ENCODE data around the gene DOCK9. TPM values are rescaled to one million over a fixed set of nuclear protein-coding genes. Genes with fewer than 3 reads are reported as not detected.

DOCK9 gene
- total RNA-seq, 1 experiment from 2014 or later: 30.5 TPM

DNA sequence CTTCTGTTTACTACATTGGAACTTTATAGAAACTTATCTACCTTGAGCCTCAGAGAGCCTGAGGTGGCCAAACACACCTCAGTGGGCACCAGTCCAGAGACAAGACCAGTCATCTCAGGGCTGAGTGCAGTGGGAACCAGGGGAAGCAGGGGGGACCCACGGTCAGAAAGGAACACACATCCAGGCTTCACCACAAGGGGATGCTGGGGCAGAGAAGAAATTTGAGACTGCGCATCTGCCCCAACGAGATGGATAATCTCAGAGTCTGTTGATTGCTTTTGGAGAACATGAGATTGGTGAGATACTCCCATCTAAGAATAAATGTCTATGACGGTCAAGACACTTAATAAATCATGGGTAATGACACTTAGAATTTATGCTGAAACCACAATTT, 98.7 kb downstream of the DOCK9 start:
- H3K9me3 ChIP-seq (ENCODE audit: control insufficient read depth, insufficient read depth, low read depth, low read length): no peaks in the 10 kb centered on the region
- ChIA-PET POLR2A (no interaction called here), CTCF (no interaction called here)
- intact Hi-C loops (cut with micrococcal nuclease; ENCODE audit: unreplicated experiment): no loop called here
- in situ Hi-C loops (cut with HindIII; ENCODE audit: low pct_unique_long_range_greater_than_20kb, low sequenced_read_pairs): no loop called here
- TF ChIP-seq POLR2AphosphoS5 (IDR thresholded peaks at IDR 0.05; ENCODE audit: low read depth, low read length) (no peak), TCF7L2 (IDR thresholded peaks at IDR 0.05; ENCODE audit: low read depth, low read length) (no peak), SIN3A (IDR thresholded peaks at IDR 0.05; ENCODE audit: borderline replicate concordance, insufficient read depth, low read depth, low read length) (no peak)
- TF ChIP-seq, protein P1, sequence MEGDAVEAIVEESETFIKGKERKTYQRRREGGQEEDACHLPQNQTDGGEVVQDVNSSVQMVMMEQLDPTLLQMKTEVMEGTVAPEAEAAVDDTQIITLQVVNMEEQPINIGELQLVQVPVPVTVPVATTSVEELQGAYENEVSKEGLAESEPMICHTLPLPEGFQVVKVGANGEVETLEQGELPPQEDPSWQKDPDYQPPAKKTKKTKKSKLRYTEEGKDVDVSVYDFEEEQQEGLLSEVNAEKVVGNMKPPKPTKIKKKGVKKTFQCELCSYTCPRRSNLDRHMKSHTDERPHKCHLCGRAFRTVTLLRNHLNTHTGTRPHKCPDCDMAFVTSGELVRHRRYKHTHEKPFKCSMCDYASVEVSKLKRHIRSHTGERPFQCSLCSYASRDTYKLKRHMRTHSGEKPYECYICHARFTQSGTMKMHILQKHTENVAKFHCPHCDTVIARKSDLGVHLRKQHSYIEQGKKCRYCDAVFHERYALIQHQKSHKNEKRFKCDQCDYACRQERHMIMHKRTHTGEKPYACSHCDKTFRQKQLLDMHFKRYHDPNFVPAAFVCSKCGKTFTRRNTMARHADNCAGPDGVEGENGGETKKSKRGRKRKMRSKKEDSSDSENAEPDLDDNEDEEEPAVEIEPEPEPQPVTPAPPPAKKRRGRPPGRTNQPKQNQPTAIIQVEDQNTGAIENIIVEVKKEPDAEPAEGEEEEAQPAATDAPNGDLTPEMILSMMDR (IDR thresholded peaks at IDR 0.05): no peak
- TF ChIP-seq, protein P2, sequence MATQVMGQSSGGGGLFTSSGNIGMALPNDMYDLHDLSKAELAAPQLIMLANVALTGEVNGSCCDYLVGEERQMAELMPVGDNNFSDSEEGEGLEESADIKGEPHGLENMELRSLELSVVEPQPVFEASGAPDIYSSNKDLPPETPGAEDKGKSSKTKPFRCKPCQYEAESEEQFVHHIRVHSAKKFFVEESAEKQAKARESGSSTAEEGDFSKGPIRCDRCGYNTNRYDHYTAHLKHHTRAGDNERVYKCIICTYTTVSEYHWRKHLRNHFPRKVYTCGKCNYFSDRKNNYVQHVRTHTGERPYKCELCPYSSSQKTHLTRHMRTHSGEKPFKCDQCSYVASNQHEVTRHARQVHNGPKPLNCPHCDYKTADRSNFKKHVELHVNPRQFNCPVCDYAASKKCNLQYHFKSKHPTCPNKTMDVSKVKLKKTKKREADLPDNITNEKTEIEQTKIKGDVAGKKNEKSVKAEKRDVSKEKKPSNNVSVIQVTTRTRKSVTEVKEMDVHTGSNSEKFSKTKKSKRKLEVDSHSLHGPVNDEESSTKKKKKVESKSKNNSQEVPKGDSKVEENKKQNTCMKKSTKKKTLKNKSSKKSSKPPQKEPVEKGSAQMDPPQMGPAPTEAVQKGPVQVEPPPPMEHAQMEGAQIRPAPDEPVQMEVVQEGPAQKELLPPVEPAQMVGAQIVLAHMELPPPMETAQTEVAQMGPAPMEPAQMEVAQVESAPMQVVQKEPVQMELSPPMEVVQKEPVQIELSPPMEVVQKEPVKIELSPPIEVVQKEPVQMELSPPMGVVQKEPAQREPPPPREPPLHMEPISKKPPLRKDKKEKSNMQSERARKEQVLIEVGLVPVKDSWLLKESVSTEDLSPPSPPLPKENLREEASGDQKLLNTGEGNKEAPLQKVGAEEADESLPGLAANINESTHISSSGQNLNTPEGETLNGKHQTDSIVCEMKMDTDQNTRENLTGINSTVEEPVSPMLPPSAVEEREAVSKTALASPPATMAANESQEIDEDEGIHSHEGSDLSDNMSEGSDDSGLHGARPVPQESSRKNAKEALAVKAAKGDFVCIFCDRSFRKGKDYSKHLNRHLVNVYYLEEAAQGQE (IDR thresholded peaks at IDR 0.05; ENCODE audit: insufficient read depth in 1 of 2, low read depth in 2 of 2, low read length in 1 of 2): no peak
- no TSS peak for BruUV-seq (replicated peaks)
- no peak overlapping the region for H3K4me3 ChIP-seq (ENCODE audit: low read depth in 2 of 2, low read length in 2 of 2)
- no peaks in the 10 kb centered on the region for H3K4me1 ChIP-seq (ENCODE audit: control insufficient read depth, insufficient read depth, low read length)
- H3K27me3 ChIP-seq (ENCODE audit: control insufficient read depth, insufficient read depth, low read length): no peaks in the 10 kb centered on the region
- no peak overlapping the region for H3K27ac ChIP-seq (ENCODE audit: low read length)
- H3K36me3 ChIP-seq (ENCODE audit: control insufficient read depth, insufficient read depth, low read length): no peaks in the 10 kb centered on the region; the same call in 1 of the 2 replicates
- ATAC-seq (no peak), DNase-seq (ENCODE audit: low read depth, low spot score) (no peak)

DNA sequence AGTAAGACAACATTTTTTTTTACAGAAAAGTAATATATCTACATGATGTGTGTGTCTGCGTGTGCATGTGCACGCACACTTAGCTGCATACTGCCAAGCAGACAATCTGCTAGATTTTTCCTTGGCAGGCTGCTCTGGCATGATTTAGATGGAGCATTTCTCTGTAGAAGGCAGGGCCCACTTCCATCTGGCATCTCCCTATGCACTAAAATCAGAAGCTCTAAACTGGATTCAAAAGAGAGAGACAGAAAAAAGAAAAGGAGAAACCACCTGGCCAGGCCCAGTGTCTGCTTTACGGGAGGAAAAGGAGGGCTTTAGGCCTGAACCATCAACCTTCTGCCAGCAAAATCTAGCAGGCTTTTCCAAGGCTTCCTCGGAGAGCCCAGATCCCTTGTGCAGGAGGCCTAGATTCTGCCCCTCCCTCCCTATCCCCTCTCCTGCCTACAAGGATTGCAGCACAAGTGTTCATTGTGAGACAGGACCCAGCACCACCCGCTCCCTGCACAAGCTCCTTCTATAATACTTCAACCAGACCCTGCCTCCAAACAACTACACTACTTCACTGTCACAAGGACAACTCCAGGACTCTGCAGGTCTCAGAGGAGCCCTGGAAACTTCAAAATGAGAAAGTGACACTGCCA, 99.3 kb downstream of the DOCK9 start:
- H3K9me3 ChIP-seq (ENCODE audit: control insufficient read depth, insufficient read depth, low read depth, low read length): no peaks in the 10 kb centered on the region
- no TSS peak for BruUV-seq (replicated peaks)
- intact Hi-C loops (cut with micrococcal nuclease; ENCODE audit: unreplicated experiment): no loop called here
- no peak for DNase-seq (ENCODE audit: low read depth, low spot score)
- ChIA-PET CTCF (no interaction called here), POLR2A (no interaction called here)
- H3K4me1 ChIP-seq (ENCODE audit: control insufficient read depth, insufficient read depth, low read length): no peaks in the 10 kb centered on the region
- no peak overlapping the region for H3K4me3 ChIP-seq (ENCODE audit: low read depth in 2 of 2, low read length in 2 of 2)
- no peaks in the 10 kb centered on the region for H3K27me3 ChIP-seq (ENCODE audit: control insufficient read depth, insufficient read depth, low read length)
- H3K36me3 ChIP-seq (ENCODE audit: control insufficient read depth, insufficient read depth, low read length): no peaks in the 10 kb centered on the region; the same call in 1 of the 2 replicates
- in situ Hi-C loops (cut with HindIII; ENCODE audit: low pct_unique_long_range_greater_than_20kb, low sequenced_read_pairs): no loop called here
- TF ChIP-seq SIN3A (IDR thresholded peaks at IDR 0.05; ENCODE audit: borderline replicate concordance, insufficient read depth, low read depth, low read length): no peak
- TF ChIP-seq POLR2AphosphoS5 (IDR thresholded peaks at IDR 0.05; ENCODE audit: low read depth, low read length): no peak
- TF ChIP-seq TCF7L2 (IDR thresholded peaks at IDR 0.05; ENCODE audit: low read depth, low read length): no peak
- TF ChIP-seq, protein P2 (IDR thresholded peaks at IDR 0.05; ENCODE audit: insufficient read depth in 1 of 2, low read depth in 2 of 2, low read length in 1 of 2): no peak
- TF ChIP-seq, protein P1 (IDR thresholded peaks at IDR 0.05): no peak
- no peak for ATAC-seq
- H3K27ac ChIP-seq (ENCODE audit: low read length): no peak overlapping the region

Data from Panc1 (cell line).